Measurements from ENCODE around the gene DYNLRB2. TPM values are rescaled to one million over a fixed set of nuclear protein-coding genes. Genes with fewer than 3 reads are reported as not detected.

DYNLRB2 gene
- total RNA-seq, 1 donor from 2014 or later = not detected

GRCh38 chr16:80557037-80557436 is 16.2 kb downstream of the DYNLRB2 start:
- H3K4me1 Mint-ChIP-seq (ENCODE audit: low read depth) = peaks cover 45% of the 10 kb centered on the region
- no peak overlapping the region for H3K4me3 Mint-ChIP-seq
- no peak for DNase-seq (ENCODE audit: low spot score)
- H3K9me3 Mint-ChIP-seq = no peaks in the 10 kb centered on the region
- no peaks in the 10 kb centered on the region for H3K36me3 Mint-ChIP-seq (ENCODE audit: low read depth)
- H3K27me3 Mint-ChIP-seq (ENCODE audit: insufficient read depth) = no peaks in the 10 kb centered on the region
- no peak overlapping the region for H3K27ac Mint-ChIP-seq
- intact Hi-C loops (cut with micrococcal nuclease) = no loop called here

- H3K4me1 Mint-ChIP-seq (ENCODE audit: low read depth) = peaks cover 39% of the 10 kb centered on the region
- H3K27ac Mint-ChIP-seq = no peak overlapping the region
- no peaks in the 10 kb centered on the region for H3K9me3 Mint-ChIP-seq
- intact Hi-C loops (cut with micrococcal nuclease) = no loop called here
- DNase-seq (ENCODE audit: low spot score) = no peak
- no peaks in the 10 kb centered on the region for H3K27me3 Mint-ChIP-seq (ENCODE audit: insufficient read depth)
- no peaks in the 10 kb centered on the region for H3K36me3 Mint-ChIP-seq (ENCODE audit: low read depth)
- no peak overlapping the region for H3K4me3 Mint-ChIP-seq
These were observed 18.6 kb downstream of the DYNLRB2 start for GRCh38 chr16:80559369-80559768.

GRCh38 chr16:80563066-80563465 is 22.3 kb downstream of the DYNLRB2 start:
- intact Hi-C loops (cut with micrococcal nuclease) = no loop called here
- peaks cover 6% of the 10 kb centered on the region for H3K36me3 Mint-ChIP-seq (ENCODE audit: low read depth)
- H3K27ac Mint-ChIP-seq = no peak overlapping the region
- peaks cover 14% of the 10 kb centered on the region for H3K9me3 Mint-ChIP-seq
- no peaks in the 10 kb centered on the region for H3K27me3 Mint-ChIP-seq (ENCODE audit: insufficient read depth)
- no peak for DNase-seq (ENCODE audit: low spot score)
- H3K4me1 Mint-ChIP-seq (ENCODE audit: low read depth) = peaks cover 41% of the 10 kb centered on the region
- H3K4me3 Mint-ChIP-seq = no peak overlapping the region

- Mint-ChIP-seq H3K36me3 (ENCODE audit: low read depth) (peaks cover 9% of the 10 kb centered on the region), H3K4me3 (no peak overlapping the region), H3K27me3 (ENCODE audit: insufficient read depth) (no peaks in the 10 kb centered on the region), H3K9me3 (peaks cover 14% of the 10 kb centered on the region), H3K27ac (no peak overlapping the region), H3K4me1 (ENCODE audit: low read depth) (peaks cover 49% of the 10 kb centered on the region)
- no peak for DNase-seq (ENCODE audit: low spot score)
- intact Hi-C loops (cut with micrococcal nuclease) = no loop called here
These were observed 23.6 kb downstream of the DYNLRB2 start for GRCh38 chr16:80564394-80564793.

GRCh38 chr16:80569440-80570105 is 28.8 kb downstream of the DYNLRB2 start:
- Mint-ChIP-seq H3K36me3 (ENCODE audit: low read depth) (peaks cover 24% of the 10 kb centered on the region), H3K27ac (peak overlapping the region; percentile 93), H3K9me3 (peaks cover 26% of the 10 kb centered on the region), H3K4me3 (peak overlapping the region; percentile 51), H3K4me1 (ENCODE audit: low read depth) (peaks cover 60% of the 10 kb centered on the region), H3K27me3 (ENCODE audit: insufficient read depth) (no peaks in the 10 kb centered on the region)
- intact Hi-C loops (cut with micrococcal nuclease) = loop anchor here (1.0 kb wide), 5 partner anchors 11 to 238 kb away; partner anchors contain the start of gene DYNLRB2
- DNase-seq (ENCODE audit: low spot score) = peak; percentile 74

DNA sequence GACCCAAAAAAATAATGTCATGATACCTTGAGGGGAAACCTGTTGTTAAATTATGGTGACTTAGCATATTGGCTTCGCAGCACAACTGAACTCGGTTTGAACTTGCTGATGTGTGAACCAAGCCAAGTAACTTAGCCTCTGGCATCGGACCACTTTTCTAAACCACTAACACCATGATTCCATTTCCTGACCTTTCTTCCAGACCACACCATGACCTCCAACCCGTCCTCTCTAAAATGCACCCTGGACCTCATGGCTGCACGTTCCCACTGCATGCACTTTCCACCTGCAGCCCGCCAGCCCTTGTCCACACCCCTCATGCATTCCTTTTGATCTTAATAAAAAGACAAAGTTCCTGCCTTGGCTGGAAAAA is 29.3 kb downstream of the DYNLRB2 start:
- peak overlapping the region; percentile 93 for H3K27ac Mint-ChIP-seq
- peak overlapping the region; percentile 25 for H3K4me3 Mint-ChIP-seq
- peaks cover 60% of the 10 kb centered on the region for H3K4me1 Mint-ChIP-seq (ENCODE audit: low read depth)
- H3K36me3 Mint-ChIP-seq (ENCODE audit: low read depth) = peaks cover 24% of the 10 kb centered on the region
- intact Hi-C loops (cut with micrococcal nuclease) = no loop called here
- H3K9me3 Mint-ChIP-seq = peaks cover 26% of the 10 kb centered on the region
- H3K27me3 Mint-ChIP-seq (ENCODE audit: insufficient read depth) = no peaks in the 10 kb centered on the region
- peak; percentile 24 for DNase-seq (ENCODE audit: low spot score)

DNA sequence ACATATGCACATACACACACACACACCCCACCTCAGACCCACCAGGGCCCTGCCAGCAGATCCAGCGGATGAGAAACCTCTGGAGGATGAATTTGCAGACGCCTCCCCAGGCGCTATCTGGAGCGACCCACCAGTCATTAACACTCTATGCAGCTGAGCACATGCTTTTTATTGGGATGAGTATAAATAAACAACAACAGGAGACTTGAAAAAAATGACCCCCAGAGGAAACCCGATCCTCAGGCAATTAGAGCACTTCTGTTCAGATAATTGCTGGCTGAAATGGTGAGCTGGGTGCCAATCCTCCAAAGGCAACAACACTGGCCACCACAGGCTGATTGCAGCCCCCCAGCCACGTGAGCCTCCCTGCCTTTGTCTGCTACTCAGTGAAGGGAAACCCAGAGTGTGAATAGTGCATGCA is 32.9 kb downstream of the DYNLRB2 start:
- Mint-ChIP-seq H3K4me3 (no peak overlapping the region), H3K9me3 (peaks cover 12% of the 10 kb centered on the region), H3K27me3 (ENCODE audit: insufficient read depth) (no peaks in the 10 kb centered on the region), H3K4me1 (ENCODE audit: low read depth) (peaks cover 44% of the 10 kb centered on the region), H3K27ac (no peak overlapping the region), H3K36me3 (ENCODE audit: low read depth) (peaks cover 18% of the 10 kb centered on the region)
- intact Hi-C loops (cut with micrococcal nuclease) = no loop called here
- DNase-seq (ENCODE audit: low spot score) = no peak

DNA sequence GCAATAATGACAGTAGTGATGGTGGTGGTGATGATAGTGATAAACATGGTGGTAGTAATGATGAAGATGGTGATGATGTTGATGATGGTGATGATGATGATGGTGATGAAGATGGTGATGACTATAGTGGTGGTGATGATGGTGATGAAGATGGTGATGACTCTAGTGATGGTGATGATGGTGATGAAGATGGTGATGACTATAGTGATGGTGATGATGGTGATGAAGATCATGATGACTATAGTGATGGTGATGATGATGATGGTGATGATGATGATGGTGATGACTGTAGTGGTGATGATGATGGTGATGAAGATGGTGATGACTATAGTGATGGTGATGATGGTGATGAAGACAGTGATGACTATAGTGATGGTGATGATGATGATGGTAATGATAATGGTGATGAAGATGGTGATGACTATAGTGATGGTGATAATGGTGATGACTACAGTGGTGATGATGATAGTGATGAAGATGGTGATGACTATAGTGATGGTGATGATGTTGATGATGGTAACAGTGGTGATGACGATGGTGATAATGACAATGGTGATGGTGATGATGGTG is 35.6 kb downstream of the DYNLRB2 start:
- intact Hi-C loops (cut with micrococcal nuclease) = no loop called here
- no peak overlapping the region for H3K27ac Mint-ChIP-seq
- H3K4me3 Mint-ChIP-seq = no peak overlapping the region
- no peak for DNase-seq (ENCODE audit: low spot score)
- H3K4me1 Mint-ChIP-seq (ENCODE audit: low read depth) = peaks cover 39% of the 10 kb centered on the region
- H3K9me3 Mint-ChIP-seq = peaks cover 17% of the 10 kb centered on the region
- H3K27me3 Mint-ChIP-seq (ENCODE audit: insufficient read depth) = no peaks in the 10 kb centered on the region
- peaks cover 20% of the 10 kb centered on the region for H3K36me3 Mint-ChIP-seq (ENCODE audit: low read depth)

- Mint-ChIP-seq H3K27me3 (ENCODE audit: insufficient read depth) (no peaks in the 10 kb centered on the region), H3K9me3 (peaks cover 16% of the 10 kb centered on the region), H3K36me3 (ENCODE audit: low read depth) (peaks cover 12% of the 10 kb centered on the region), H3K4me1 (ENCODE audit: low read depth) (peaks cover 39% of the 10 kb centered on the region), H3K27ac (no peak overlapping the region), H3K4me3 (no peak overlapping the region)
- no peak for DNase-seq (ENCODE audit: low spot score)
- intact Hi-C loops (cut with micrococcal nuclease) = no loop called here
These were observed 36.9 kb downstream of the DYNLRB2 start for GRCh38 chr16:80577485-80578280.

DNA sequence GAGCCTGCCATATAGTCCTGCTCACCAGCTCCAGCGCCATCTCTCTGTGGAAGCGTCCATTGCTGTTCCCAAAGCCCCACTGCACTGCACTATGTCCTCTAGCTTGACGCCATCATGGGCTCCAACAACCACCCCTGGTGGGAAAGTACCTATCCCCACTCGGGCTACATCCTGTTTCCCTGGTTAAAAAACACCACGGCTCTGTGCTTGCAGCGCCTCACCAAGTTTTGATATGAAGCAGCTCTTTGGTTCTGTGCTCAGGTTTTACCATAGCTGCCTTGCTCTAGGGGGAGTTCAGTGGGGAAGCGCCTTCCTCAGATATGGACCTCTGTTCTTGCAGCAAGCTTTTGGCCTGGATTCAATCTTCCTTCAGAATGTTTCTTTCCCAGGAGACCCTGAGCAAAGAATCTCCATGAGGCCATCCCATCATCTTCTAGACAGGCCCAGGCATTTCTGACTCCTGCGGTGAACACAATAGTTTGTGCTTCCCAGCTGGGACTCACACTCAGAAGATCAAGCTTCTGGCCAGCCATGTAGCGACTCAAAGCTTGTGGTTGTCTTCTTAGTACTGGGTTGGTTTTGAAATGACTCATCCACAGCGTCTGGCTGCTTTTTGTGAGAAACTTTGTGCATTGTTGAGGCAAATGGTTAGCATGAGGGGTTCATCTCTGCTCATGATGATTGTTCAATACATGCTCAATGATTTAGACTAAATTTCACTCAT is 39.5 kb downstream of the DYNLRB2 start:
- H3K27ac Mint-ChIP-seq = peak overlapping the region; percentile 100
- peak overlapping the region; percentile 81 for H3K4me3 Mint-ChIP-seq

GRCh38 chr16:80583466-80583865 is 42.7 kb downstream of the DYNLRB2 start:
- H3K9me3 Mint-ChIP-seq = peaks cover 51% of the 10 kb centered on the region
- peaks cover 36% of the 10 kb centered on the region for H3K36me3 Mint-ChIP-seq (ENCODE audit: low read depth)
- intact Hi-C loops (cut with micrococcal nuclease) = loop anchor here (5.0 to 10.0 kb wide), 9 partner anchors 239 to 1806 kb away; no protein-coding TSS in a partner anchor
- DNase-seq (ENCODE audit: low spot score) = peak; percentile 57
- H3K4me3 Mint-ChIP-seq = peak overlapping the region; percentile 66
- peak overlapping the region; percentile 86 for H3K27ac Mint-ChIP-seq
- H3K27me3 Mint-ChIP-seq (ENCODE audit: insufficient read depth) = no peaks in the 10 kb centered on the region
- peaks cover 76% of the 10 kb centered on the region for H3K4me1 Mint-ChIP-seq (ENCODE audit: low read depth)

More for the DNA sequence above, 39.5 kb downstream of the DYNLRB2 start:
- DNase-seq (ENCODE audit: low spot score) = peak; percentile 82
- H3K36me3 Mint-ChIP-seq (ENCODE audit: low read depth) = peaks cover 16% of the 10 kb centered on the region
- intact Hi-C loops (cut with micrococcal nuclease) = loop anchor here (1.0 to 10.0 kb wide), 22 partner anchors 11 to 1803 kb away; partner anchors contain the start of genes ATMIN, DYNLRB2 and GCSH
- no peaks in the 10 kb centered on the region for H3K27me3 Mint-ChIP-seq (ENCODE audit: insufficient read depth)
- peaks cover 26% of the 10 kb centered on the region for H3K9me3 Mint-ChIP-seq
- peaks cover 55% of the 10 kb centered on the region for H3K4me1 Mint-ChIP-seq (ENCODE audit: low read depth)

DNA sequence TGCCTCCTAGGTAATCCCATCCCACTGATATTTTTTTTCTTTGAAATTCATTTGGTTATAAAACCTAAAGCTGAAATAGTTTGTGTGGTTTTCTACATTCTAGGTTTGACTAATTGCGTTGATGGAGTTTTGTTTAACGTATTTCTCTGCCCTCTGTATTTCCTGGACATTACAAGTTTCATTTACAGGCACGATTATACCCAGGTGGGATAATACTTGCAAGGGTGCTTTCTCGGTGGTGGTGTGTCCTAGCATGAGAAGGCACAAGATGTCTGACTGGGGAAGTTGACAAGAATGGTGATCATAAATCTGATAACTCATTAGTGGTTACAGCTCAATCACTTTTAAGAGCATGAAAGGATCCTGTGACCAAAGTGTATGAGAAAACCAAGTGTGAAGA is 45.0 kb downstream of the DYNLRB2 start:
- H3K4me3 Mint-ChIP-seq = peak overlapping the region; percentile 25

More for the DNA sequence above, 45.0 kb downstream of the DYNLRB2 start:
- peaks cover 82% of the 10 kb centered on the region for H3K4me1 Mint-ChIP-seq (ENCODE audit: low read depth)
- H3K9me3 Mint-ChIP-seq = peaks cover 59% of the 10 kb centered on the region
- H3K36me3 Mint-ChIP-seq (ENCODE audit: low read depth) = peaks cover 43% of the 10 kb centered on the region
- intact Hi-C loops (cut with micrococcal nuclease) = loop anchor here (10.0 kb wide), 1 partner anchor 1511 kb away; no protein-coding TSS in a partner anchor
- H3K27ac Mint-ChIP-seq = peak overlapping the region; percentile 52
- DNase-seq (ENCODE audit: low spot score) = no peak
- H3K27me3 Mint-ChIP-seq (ENCODE audit: insufficient read depth) = no peaks in the 10 kb centered on the region

All from activated T-helper 1 cell treated with anti-CD3 and anti-CD28 coated beads, Interleukin-12 subunit alpha, Interleukin-12 subunit beta, Interleukin-2, Interleukin-4 antibody, amounts not matched to agents 30 ng/mL and 10 ng/mL and 1 ng/mL, durations not matched to agents 14 hours and 24 hours and 36 hours (primary cell).